K562 (cell line): Measurements from ENCODE around the gene DRP2.

Experiments used
- EP300 ChIP-seq: IDR thresholded peaks from 2 replicates; pipeline ENCODE4 v1.6.1; 2012; ENCODE audit warnings: low read length, improper control_type of control experiment
- EZH2 ChIP-seq: IDR thresholded peaks from 2 replicates; pipeline ENCODE4 v1.6.1; 2012; ENCODE audit warnings: low read depth, mild to moderate bottlenecking, inconsistent platforms, low read length, borderline replicate concordance
- TAF7 ChIP-seq: fragments of 450-650 bp; IDR thresholded peaks from 2 replicates; pipeline ENCODE4 v1.6.1; 2016; ENCODE audit warnings: missing genetic modification characterization, missing compliant biosample characterization
- ZNF174 ChIP-seq: fragments of 250-450 bp; sonication (Bioruptor Pico); IDR thresholded peaks from 2 replicates; pipeline ENCODE4 v1.4.0; 2020; ENCODE audit warnings: mild to moderate bottlenecking
- TF ChIP-seq, protein P1 (sequence below), 3 experiments: IDR thresholded peaks in 2 of 3; conservative IDR thresholded peaks in 1 of 3; 2 replicates each; pipeline ENCODE4 v1.5.1; 2011 to 2012; ENCODE audit warnings: low read length in 3 of 3, mild to moderate bottlenecking in 3 of 3, control low read depth in 2 of 3, improper control_type of control experiment in 1 of 3, inconsistent platforms in 1 of 3, low read depth in 1 of 3, mixed read lengths in 1 of 3, moderate library complexity in 1 of 3; ENCODE audit not compliant: insufficient read depth in 2 of 3
- TF ChIP-seq, protein P2 (sequence below): fragments of 200-400 bp; formaldehyde crosslinking; IDR thresholded peaks from 2 replicates; pipeline ENCODE4 v1.6.1; 2017; ENCODE audit warnings: mild to moderate bottlenecking, low read depth, low read length, moderate library complexity

DNA sequence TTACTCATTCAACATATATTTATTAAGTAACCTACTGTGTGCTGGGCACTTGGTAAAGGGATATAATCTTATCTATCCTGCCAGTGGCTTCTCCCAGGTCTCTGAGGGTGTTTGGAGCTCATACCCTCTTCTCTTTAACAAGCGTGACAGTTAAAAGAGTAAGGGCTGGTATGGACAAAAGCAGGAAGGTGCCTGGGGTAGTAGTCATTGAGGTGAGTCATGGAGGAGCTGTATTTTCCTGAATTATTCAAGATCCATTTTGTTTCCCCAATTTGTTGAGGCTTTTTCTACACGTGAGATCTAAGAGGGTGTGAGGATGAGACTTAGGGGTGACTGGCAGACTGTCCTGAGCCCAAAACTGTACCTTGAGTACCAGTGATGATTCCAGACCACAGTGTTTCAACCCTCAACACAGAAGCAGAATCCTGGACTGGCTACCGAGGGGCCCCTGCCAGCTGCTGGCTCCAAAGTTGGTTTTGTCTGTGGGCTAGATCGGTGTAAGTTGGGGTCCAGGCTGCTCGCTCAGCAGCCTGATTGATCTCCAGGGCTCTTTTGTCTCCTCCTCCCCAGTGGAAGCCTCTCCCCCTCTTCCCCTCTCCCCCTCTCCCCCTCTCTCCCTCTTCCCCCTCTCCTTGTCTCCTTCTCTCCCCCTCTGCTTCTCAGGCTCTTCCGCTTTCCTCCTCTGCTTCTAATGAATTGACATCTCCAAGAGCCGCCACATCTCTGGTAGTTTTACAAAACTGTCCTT is at the start of gene DRP2:
- TF ChIP-seq TAF7 (tag), result no peak
- TF ChIP-seq, protein P1, sequence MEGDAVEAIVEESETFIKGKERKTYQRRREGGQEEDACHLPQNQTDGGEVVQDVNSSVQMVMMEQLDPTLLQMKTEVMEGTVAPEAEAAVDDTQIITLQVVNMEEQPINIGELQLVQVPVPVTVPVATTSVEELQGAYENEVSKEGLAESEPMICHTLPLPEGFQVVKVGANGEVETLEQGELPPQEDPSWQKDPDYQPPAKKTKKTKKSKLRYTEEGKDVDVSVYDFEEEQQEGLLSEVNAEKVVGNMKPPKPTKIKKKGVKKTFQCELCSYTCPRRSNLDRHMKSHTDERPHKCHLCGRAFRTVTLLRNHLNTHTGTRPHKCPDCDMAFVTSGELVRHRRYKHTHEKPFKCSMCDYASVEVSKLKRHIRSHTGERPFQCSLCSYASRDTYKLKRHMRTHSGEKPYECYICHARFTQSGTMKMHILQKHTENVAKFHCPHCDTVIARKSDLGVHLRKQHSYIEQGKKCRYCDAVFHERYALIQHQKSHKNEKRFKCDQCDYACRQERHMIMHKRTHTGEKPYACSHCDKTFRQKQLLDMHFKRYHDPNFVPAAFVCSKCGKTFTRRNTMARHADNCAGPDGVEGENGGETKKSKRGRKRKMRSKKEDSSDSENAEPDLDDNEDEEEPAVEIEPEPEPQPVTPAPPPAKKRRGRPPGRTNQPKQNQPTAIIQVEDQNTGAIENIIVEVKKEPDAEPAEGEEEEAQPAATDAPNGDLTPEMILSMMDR (IDR thresholded peaks at IDR 0.05 in 2 of 3, conservative IDR thresholded peaks at IDR 0.05 in 1 of 3; ENCODE audit: insufficient read depth in 2 of 3, low read depth in 1 of 3, low read length in 3 of 3), result no peak
- no peak for TF ChIP-seq EZH2
- no peak for TF ChIP-seq EP300
- TF ChIP-seq, protein P2, sequence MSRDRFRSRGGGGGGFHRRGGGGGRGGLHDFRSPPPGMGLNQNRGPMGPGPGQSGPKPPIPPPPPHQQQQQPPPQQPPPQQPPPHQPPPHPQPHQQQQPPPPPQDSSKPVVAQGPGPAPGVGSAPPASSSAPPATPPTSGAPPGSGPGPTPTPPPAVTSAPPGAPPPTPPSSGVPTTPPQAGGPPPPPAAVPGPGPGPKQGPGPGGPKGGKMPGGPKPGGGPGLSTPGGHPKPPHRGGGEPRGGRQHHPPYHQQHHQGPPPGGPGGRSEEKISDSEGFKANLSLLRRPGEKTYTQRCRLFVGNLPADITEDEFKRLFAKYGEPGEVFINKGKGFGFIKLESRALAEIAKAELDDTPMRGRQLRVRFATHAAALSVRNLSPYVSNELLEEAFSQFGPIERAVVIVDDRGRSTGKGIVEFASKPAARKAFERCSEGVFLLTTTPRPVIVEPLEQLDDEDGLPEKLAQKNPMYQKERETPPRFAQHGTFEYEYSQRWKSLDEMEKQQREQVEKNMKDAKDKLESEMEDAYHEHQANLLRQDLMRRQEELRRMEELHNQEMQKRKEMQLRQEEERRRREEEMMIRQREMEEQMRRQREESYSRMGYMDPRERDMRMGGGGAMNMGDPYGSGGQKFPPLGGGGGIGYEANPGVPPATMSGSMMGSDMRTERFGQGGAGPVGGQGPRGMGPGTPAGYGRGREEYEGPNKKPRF, result no peak
- TF ChIP-seq ZNF174 (CRISPR knock-in tag), result no peak
